ENCODE data around the gene FAM114A2.

FAM114A2 gene

DNA sequence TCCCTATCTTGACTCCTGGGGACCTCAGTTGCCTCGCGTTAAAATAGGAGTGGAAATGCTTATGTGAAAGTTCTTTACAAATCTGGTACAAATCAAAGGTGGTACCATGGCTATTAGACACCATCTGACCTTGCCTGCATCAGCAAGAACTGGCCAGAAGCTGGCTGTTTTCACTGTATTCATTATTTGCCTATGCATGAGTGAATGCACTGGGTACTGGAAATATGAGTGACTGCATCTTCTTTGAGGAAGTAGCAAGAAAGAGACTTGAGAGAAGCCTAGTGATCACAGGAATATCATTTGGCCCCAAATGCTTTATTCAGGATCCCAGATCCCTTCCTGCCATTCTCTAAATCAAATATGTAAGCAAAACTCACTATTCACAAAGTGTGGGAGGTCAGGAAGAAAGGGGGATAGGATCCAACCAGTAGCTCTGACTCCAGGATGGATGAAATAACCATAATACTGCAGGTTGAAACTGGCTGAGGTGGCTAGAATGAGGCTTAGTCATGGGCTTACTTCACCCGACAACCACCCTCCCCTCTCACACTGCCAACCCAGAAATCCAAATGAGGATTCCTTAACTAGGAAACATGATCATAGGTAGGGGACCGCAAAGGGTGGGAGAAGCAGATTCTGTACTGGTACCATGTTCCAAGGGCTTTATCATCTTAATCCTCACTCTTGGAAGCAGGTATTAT lies 56.7 kb downstream of the FAM114A2 start:
- DNase-seq = no peak

DNA sequence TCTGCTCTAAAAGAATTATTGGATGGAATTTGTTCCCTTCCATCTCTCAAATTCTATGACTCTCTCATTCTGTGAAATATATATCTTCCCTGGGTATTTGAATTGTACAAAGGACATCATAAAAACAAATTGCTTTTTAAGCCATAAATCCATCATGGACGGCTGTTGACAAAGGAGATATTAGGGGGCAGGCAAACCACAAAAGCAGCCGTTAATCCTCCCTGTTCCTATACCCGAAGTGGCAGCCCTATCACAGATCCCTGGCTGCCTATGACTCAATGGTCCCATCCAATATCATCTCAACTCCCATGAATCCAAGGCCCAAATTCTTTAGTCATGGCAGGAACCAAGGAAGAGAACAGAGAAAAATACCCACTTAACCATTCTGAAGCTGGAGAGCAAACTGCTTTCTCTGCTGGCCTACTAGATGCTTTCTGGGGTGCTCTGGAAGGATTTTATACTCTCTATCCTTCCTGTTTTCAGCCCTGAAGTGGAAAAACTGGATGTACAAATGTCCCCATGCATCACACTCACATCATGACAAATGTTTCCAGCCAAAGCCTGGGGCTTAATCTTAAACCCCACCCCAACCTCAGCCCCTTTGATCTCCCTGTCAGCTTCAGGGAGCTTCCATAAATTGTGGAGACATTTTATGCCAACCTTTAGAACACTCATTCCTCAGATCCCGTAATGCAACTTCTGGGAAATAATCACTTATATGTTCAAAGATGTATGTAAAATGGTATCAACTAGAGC lies 59.5 kb downstream of the FAM114A2 start:
- no peak for DNase-seq

DNA sequence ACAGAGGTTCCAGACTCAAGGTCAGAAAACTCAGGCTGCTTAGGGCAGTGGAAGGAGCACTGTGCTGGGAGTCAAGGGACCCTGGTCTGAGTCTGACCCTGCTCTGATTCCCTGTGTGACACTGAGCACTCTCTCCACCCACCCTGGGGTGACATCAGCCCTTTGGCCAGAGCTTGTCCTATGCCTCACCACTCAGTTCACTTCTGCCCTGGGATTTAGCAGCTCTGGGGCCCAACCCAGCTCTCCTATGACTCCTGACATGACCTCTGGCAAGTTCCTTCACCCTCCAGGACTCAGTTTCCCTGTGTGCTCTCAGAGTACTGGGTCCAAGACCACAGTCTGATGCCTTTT lies 63.9 kb downstream of the FAM114A2 start:
- DNase-seq = no peak

GRCh38 chr5:153974131-153974812 lies 64.4 kb downstream of the FAM114A2 start:
- peak; percentile 9 for DNase-seq

DNA sequence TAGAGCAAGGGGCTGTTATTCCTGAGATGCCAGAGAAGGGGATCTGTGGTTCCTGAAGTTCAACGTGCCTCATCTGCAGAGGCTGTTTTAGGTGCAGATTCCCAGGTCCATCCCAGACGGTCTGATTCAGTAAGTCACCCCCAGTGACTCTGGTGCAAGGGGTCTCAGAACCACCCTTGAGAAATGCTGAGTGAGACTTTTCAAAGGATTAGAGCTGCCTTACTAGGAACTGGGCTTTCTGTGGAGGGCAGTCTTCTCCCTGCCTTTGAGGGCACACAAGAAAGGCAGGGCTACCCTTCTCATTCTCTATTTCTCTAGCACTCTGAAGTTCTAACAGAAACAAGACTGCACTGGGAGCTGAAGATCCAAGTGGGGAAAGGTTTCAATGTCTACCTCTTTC lies 66.5 kb downstream of the FAM114A2 start:
- no peak for DNase-seq

DNA sequence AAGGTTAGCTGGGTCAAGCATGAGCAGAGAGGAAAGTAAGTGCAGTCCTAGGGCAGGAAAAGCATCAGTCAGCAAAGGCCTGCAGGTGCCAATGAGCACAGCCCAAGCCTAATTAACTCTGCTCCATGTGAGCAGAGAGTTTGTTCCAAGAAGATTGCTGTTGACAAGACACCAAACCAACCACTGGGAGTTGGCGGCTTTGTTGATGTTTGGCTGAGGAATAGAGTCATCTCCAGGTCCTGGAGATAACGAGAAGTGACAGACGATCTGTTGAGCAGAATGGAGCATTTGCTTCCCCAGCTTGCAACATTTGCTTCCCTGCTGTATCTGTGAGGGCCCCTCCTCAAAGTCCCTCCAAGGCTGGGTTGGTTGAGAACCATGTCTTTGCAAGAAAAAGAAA lies 68.2 kb downstream of the FAM114A2 start:
- DNase-seq = no peak

DNA sequence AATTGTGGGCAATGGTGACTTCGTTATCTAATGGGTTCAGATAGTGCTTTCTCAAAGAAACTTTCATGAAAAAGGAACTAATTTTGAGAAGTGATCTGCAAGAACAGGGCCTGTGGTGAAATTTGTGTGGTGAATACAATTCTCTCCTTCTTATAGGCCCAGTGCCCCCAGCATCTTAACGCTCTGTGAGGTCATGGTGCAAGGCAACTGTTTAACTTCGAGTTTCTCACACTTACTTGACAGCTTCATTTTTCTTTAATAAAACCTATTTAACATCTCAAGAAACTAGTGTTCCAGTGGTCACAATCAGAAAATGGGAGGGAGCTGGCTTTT lies 69.2 kb downstream of the FAM114A2 start:
- peak; percentile 11 for DNase-seq

DNA sequence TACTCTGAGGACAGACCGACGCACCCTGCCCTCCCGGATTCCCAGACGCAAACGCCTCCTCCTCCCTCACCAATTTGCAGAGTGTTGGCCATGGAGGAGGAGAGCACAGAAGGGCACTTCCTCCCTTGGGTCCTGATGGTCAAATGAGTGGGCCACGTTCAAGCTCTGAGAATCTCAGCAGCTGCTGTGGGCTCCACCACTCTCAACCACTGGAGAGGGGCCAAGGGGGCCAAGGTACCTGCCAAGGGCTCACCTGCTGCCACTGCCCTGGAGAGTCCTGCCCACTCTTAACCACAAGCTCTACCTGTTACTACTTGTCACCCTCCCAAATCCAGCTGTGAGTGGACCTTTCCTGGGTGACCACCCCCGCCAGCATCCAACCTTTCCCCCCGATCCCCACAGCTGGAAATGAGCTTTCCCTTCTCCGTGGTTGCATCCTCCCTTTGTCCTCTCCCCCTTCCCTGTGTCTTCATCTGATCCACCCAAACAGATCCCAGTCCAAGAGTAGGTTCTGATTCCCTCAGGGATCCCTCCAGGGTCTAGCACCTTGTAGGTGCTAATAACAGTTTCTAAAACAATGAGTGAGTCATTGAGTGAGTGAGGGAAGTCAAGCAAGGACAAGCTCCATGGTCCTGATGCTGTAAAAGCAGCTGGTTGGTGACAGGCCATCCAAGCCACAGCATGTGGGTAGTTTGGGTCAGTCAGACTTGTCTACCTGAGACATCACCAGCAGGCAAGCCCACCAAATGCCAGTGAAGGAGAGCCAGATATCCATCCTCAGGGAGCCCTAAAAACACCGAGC lies 69.7 kb downstream of the FAM114A2 start:
- no peak for DNase-seq

GRCh38 chr5:153964880-153965645 lies 73.6 kb downstream of the FAM114A2 start:
- peak; percentile 27 for DNase-seq

DNA sequence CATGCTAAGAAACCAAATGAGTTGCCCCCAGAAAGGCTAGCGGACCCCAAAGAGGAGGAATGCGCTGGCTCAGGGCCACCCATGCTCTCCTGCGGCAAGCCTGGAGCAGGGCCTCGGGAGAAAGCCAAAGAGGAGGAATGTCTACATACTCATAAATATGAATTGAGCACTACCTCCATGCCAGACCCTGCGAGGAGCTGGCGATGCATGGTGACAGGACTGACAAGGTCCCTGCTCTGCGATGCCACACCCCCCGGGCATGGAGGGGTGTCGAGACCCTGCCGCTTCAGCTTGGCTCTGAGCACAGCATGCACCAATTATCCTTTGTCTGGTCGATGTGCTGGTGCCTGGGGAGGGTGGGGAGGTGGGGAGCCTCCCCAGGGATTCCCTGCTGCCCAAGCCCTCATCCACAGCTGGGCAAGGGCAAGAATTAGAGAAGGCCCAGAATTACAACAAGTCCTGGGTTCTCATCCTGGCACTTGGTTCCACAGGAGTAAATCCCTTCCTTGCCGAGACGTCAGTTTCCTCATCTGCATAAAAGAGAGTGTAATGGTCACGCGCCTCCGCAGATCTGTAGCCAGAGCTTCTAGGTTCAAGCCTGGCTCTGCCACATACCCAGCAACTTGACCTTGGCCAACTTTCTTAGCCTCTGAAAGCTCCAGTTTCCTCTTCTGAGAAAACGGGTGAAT lies 74.4 kb downstream of the FAM114A2 start:
- DNase-seq = no peak

- DNase-seq = no peak
Observed at GRCh38 chr5:153960269-153961215, 78.2 kb downstream of the FAM114A2 start.

DNA sequence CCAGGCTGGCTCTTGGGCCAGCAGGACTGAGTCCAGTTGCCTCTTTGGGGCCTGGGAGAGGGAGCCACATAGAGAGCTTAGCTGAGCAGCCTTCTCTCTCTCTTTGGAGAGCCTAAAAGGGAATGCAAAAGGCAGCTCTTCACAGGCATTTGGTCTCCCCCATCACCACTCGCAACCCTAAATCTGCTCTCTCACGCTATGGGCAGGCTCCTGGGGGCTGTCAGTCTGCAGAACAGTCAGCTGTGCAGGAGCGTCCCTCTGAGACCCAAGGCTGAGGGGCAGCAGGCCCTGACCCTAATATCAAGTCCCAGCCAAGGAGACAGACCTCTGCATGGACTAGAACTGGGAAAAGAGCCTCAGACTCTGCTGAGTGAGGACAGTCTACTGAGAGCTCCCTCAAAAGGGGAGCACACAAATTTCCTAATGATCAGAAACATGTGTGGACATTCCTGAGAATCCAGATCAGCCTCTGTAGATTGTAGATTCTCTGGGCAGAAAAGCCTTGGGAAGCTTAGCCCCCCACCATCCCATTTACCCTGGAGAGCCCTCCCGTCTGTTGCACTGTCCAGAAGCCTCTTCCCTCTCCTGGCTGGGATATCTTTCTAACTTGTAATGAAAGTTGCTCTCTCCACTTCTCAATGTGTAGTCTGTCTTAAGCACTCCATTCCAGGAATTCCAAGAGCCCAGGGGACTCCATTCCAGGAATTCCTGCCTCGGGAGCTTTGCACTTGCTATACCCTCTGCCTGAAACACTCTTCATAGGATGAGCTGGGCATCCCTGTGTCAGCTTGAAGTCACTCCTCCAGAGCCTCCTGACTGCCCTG lies 79.4 kb downstream of the FAM114A2 start:
- no peak for DNase-seq

DNA sequence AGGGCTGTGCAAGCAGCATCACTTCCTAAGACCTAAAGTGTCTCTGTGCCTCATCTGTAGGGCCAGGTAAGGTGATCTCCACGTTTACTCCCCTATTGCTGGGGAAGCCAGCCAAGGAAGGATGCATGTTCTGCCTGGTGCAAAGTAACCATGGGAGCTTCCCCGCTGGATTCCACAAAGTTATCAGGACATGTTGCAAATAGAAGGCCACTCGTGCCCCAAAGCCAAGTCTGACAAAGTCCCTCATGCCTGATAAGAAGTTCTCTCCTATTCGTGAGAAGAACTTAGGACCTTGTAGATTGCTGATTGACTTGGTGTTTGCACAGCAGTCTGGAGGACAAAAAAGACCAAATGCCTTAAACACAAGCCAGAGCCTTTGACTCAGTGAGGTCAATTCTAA lies 81.5 kb downstream of the FAM114A2 start:
- DNase-seq = no peak

DNA sequence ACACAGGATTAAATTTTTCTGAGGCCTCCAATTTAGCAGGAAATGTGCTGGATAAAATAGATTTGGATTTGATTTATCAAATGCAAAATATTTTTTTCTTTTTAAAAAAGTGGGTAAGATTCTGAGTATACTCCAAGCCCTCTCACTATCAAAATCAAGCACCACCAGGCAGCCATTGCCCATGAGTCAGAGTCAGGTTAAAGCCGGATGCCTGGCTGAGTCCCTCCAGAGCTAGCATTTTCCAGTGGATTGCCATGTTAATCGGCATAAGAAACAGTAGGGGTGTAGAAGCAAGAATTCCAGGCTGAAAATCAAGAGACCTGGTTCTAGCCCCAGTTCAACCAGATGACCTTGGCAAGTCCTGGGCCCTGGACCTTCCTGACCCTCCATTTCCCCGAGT lies 85.3 kb downstream of the FAM114A2 start:
- no peak for DNase-seq

GRCh38 chr5:153952893-153953292 lies 85.8 kb downstream of the FAM114A2 start:
- DNase-seq = no peak

DNA sequence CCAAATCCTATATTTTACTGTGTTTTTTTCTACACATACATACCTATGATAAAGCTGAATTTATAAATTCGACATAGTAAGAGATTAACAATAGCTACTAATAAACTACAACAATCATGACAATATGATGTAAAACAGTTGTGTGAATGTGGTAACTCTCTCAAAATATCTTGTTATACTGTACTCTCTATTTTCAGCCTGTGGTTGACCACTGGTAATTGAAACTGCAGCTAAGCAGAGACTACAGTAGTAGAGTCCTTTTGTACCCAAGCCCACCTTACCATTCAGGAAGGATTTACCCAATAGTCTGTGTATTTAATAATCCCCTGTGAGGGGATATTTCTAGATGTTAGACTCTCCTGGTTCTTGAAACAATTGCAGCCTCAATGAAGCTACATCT lies 86.7 kb downstream of the FAM114A2 start:
- no peak for DNase-seq

- no peak for DNase-seq
Observed at GRCh38 chr5:153941265-153941664, 97.4 kb downstream of the FAM114A2 start.

Measured in GDM1 (cell line).